ENCODE results near the gene CTDSPL. TPM values are rescaled to one million over a fixed set of nuclear protein-coding genes. Genes with fewer than 3 reads are reported as not detected.
A peak's percentile ranks its signal among the peaks of the same experiment; 100 is the strongest.

CTDSPL gene
- total RNA-seq, 1 experiment from 2014 or later: 14.0 TPM

GRCh38 chr3:37993067-37993455 is 131.4 kb downstream of the CTDSPL start:
- H3K9me3 ChIP-seq (ENCODE audit: low read depth, low read length, poor library complexity, severe bottlenecking): no peaks in the 10 kb centered on the region
- H3K36me3 ChIP-seq (ENCODE audit: insufficient read depth, low read length, poor library complexity, severe bottlenecking): no peaks in the 10 kb centered on the region
- no peak overlapping the region for H3K27ac ChIP-seq (ENCODE audit: low read depth, low read length, poor library complexity, severe bottlenecking)
- no peaks in the 10 kb centered on the region for H3K27me3 ChIP-seq (replicated peaks; ENCODE audit: insufficient read depth, low read depth, low read length, poor library complexity)
- no peak overlapping the region for H3K4me3 ChIP-seq (ENCODE audit: low read depth, low read length, poor library complexity, severe bottlenecking)
- TF ChIP-seq CTCF (conservative IDR thresholded peaks at IDR 0.05; ENCODE audit: low read depth, low read length) (no peak), EZH2 (IDR thresholded peaks at IDR 0.05; ENCODE audit: borderline replicate concordance, low read depth, low read length, poor library complexity, severe bottlenecking) (no peak)
- intact Hi-C loops (cut with micrococcal nuclease; ENCODE audit: unreplicated experiment): no loop called here
- BruUV-seq (replicated peaks): no TSS peak
- CTCF ChIA-PET: no interaction called here
- POLR2A ChIA-PET (ENCODE audit: low non-redundant PET): no interaction called here
- H3K4me1 ChIP-seq (ENCODE audit: insufficient read depth, low read length, poor library complexity, severe bottlenecking): no peaks in the 10 kb centered on the region
- no peak for DNase-seq (ENCODE audit: low spot score)

- TF ChIP-seq CTCF (conservative IDR thresholded peaks at IDR 0.05; ENCODE audit: low read depth, low read length) (no peak), EZH2 (IDR thresholded peaks at IDR 0.05; ENCODE audit: borderline replicate concordance, low read depth, low read length, poor library complexity, severe bottlenecking) (no peak)
- intact Hi-C loops (cut with micrococcal nuclease; ENCODE audit: unreplicated experiment): no loop called here
- Histone ChIP-seq H3K9me3 (ENCODE audit: low read depth, low read length, poor library complexity, severe bottlenecking) (no peaks in the 10 kb centered on the region), H3K36me3 (ENCODE audit: insufficient read depth, low read length, poor library complexity, severe bottlenecking) (no peaks in the 10 kb centered on the region), H3K4me3 (ENCODE audit: low read depth, low read length, poor library complexity, severe bottlenecking) (peak overlapping the region; percentile 57), H3K27me3 (replicated peaks; ENCODE audit: insufficient read depth, low read depth, low read length, poor library complexity) (no peaks in the 10 kb centered on the region), H3K27ac (ENCODE audit: low read depth, low read length, poor library complexity, severe bottlenecking) (peak overlapping the region; percentile 54), H3K4me1 (ENCODE audit: insufficient read depth, low read length, poor library complexity, severe bottlenecking) (peaks cover 2% of the 10 kb centered on the region)
- CTCF ChIA-PET: no interaction called here
- BruUV-seq (replicated peaks): no TSS peak
- DNase-seq (ENCODE audit: low spot score): no peak
- POLR2A ChIA-PET (ENCODE audit: low non-redundant PET): no interaction called here
Measured at GRCh38 chr3:37993460-37993819, 131.8 kb downstream of the CTDSPL start.

GRCh38 chr3:37993820-37994638 is 132.3 kb downstream of the CTDSPL start:
- CTCF ChIA-PET: interaction anchor here (0.9 kb wide), 1 partner anchor 26 kb away, joined by 3 read pairs; no protein-coding TSS in a partner anchor
- H3K4me3 ChIP-seq (ENCODE audit: low read depth, low read length, poor library complexity, severe bottlenecking): peak overlapping the region; percentile 57
- peak overlapping the region; percentile 54 for H3K27ac ChIP-seq (ENCODE audit: low read depth, low read length, poor library complexity, severe bottlenecking)
- POLR2A ChIA-PET (ENCODE audit: low non-redundant PET): no interaction called here
- H3K27me3 ChIP-seq (replicated peaks; ENCODE audit: insufficient read depth, low read depth, low read length, poor library complexity): no peaks in the 10 kb centered on the region
- peak; percentile 67 for DNase-seq (ENCODE audit: low spot score)
- intact Hi-C loops (cut with micrococcal nuclease; ENCODE audit: unreplicated experiment): no loop called here
- peaks cover 5% of the 10 kb centered on the region for H3K4me1 ChIP-seq (ENCODE audit: insufficient read depth, low read length, poor library complexity, severe bottlenecking)
- TF ChIP-seq EZH2 (IDR thresholded peaks at IDR 0.05; ENCODE audit: borderline replicate concordance, low read depth, low read length, poor library complexity, severe bottlenecking): no peak
- TF ChIP-seq CTCF (conservative IDR thresholded peaks at IDR 0.05; ENCODE audit: low read depth, low read length): no peak
- no peaks in the 10 kb centered on the region for H3K36me3 ChIP-seq (ENCODE audit: insufficient read depth, low read length, poor library complexity, severe bottlenecking)
- H3K9me3 ChIP-seq (ENCODE audit: low read depth, low read length, poor library complexity, severe bottlenecking): no peaks in the 10 kb centered on the region
- TSS peak; percentile 64 for BruUV-seq (replicated peaks)

Measured in A673 (cell line).